Measurements from ENCODE around the gene RHBDL3.

Gene RHBDL3

GRCh38 chr17:32320847-32321246, 55.2 kb downstream of the RHBDL3 start:
- H3K4me3 ChIP-seq (ENCODE audit: low read depth, low read length) = no peak overlapping the region

GRCh38 chr17:32323046-32323445, 57.4 kb downstream of the RHBDL3 start:
- H3K4me3 ChIP-seq (ENCODE audit: low read depth, low read length) = no peak overlapping the region

- no peak overlapping the region for H3K4me3 ChIP-seq (ENCODE audit: low read depth, low read length)
These were observed 58.3 kb downstream of the RHBDL3 start for GRCh38 chr17:32323811-32324491.

GRCh38 chr17:32327911-32328310, 62.3 kb downstream of the RHBDL3 start:
- H3K4me3 ChIP-seq (ENCODE audit: low read depth, low read length) = no peak overlapping the region

- no peak overlapping the region for H3K4me3 ChIP-seq (ENCODE audit: low read depth, low read length)
These were observed 64.5 kb downstream of the RHBDL3 start for GRCh38 chr17:32330147-32330546.

DNA sequence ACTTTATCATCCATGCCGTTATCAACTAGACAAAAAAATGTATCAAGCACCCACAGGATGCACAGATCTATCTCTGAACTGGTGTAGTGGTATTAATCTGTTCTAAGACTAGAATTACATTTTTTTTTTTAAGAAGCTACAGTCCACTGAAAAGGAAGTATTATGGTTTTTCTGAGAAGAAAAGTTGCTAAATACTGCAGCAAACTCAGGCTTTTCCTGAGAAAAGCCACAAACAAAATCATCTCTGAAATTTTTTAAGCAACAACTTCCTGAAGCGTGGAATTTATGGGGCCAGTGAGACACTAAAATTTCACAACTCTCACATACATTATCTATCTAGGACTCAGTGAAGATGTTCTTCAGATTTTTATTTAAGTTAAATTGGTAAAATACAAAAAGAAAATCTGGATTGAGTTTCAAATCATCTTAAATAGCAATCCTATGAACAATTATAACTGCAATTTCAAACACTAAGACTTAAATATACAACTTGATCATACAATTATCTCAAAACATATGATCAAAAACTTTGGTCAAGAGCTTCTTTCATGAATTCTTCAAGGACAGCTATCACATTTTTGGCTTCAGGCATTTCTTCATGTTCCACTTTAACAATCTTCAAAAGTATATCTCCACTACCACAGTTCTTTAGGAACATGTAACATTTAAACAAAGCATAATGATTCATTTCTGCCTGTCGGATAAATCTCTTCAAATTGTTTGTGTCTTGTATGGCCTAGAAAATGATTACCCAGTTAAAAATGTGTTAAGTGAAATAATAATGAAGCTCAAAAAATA, 65.8 kb downstream of the RHBDL3 start:
- no peak overlapping the region for H3K4me3 ChIP-seq (ENCODE audit: low read depth, low read length)

GRCh38 chr17:32333187-32333586, 67.6 kb downstream of the RHBDL3 start:
- H3K4me3 ChIP-seq (ENCODE audit: low read depth, low read length) = no peak overlapping the region

- no peak overlapping the region for H3K4me3 ChIP-seq (ENCODE audit: low read depth, low read length)
These were observed 69.4 kb downstream of the RHBDL3 start for GRCh38 chr17:32335046-32335445.

GRCh38 chr17:32335687-32336086, 70.1 kb downstream of the RHBDL3 start:
- no peak overlapping the region for H3K4me3 ChIP-seq (ENCODE audit: low read depth, low read length)

GRCh38 chr17:32341141-32341856, 75.7 kb downstream of the RHBDL3 start:
- H3K4me3 ChIP-seq (ENCODE audit: low read depth, low read length) = peak overlapping the region; percentile 83

- H3K4me3 ChIP-seq (ENCODE audit: low read depth, low read length) = peak within 1 kb of the TSS; percentile 83
These were observed 76.4 kb downstream of the RHBDL3 start, which contains the start of gene C17orf75 for GRCh38 chr17:32341857-32342602. Gene C17orf75 (minus strand): TSS chr17:32342173. CDS start chr17:32342139, 34 bp downstream.

DNA sequence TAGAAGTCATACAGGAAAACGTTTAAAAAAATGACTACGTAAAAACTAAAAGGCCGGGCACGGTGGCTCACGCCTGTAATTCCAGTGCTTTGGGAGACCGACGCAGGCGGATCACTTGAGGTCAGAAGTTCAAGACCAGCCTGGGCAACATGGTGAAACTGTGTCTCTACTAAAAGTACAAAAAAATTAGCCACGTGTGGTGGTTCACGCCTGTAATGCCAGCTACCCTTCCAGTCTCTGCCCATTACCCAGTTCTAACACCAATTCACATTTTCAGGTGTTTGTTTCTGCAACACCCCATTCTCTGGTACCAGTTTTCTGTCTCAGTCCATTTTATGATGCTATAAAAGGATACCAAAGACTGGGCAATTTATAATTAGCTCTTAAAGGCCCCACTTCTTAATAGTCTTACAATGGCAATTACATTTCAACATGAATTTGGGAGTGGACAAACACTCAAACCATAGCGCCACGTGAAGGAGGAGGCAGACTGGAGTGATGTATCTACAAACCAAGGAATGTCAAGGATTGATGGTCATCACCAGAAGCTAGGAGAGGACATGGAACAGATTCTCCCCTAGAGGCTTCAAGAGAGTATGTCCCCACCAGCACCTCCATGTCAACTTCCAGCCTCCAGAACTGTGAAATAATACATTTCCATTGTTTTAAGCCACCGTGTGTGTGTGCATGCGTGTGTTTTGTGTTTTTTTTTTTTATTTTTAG, 77.1 kb downstream of the RHBDL3 start:
- H3K4me3 ChIP-seq (ENCODE audit: low read depth, low read length) = peak overlapping the region; percentile 83

DNA sequence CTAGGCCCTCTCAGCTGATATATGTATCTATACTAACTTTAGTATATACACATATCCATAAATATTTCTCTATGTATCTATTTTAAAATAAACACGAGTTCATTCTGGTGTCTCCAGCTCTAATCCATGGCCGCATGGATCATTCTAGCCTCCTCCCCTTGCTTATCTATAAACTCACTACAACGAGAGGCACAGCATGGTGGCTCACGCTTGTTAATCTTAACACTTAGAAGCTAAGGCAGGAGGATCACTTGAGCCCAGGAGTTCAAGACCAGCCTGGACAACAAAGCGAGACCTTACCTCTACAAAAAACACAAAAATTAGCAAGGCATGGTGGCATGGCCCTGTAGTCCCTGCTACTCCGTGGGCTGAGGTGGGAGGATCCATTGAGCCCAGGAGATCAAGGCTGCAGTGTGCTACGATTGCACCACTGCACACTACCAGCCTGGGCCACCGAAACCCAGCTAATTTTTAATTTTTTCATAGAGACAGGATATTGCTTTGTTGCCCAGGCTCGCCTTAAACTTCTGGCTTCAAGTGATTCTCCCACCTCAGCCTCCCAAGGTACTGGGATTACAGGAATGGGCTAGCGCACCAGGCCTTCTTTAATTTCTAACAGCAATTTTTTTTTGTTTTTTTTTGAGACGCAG, 80.4 kb downstream of the RHBDL3 start:
- no peak overlapping the region for H3K4me3 ChIP-seq (ENCODE audit: low read depth, low read length)

DNA sequence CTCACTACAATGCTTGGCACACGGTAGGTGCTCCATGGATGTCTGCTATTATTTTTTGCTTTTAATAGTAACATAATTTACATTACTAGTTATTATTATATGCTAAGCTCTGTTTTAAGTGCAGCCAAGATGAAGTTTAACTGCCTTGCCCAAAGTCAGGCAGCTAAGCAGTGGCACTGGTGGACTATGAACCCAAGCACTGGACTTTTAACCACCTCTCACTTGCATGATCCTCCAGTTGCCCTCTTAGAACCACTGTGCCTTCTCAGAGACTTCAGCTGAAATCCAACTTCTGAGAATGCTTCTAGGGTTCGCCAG, 82.8 kb downstream of the RHBDL3 start:
- no peak overlapping the region for H3K4me3 ChIP-seq (ENCODE audit: low read depth, low read length)

- H3K4me3 ChIP-seq (ENCODE audit: low read depth, low read length) = peak overlapping the region; percentile 88
These were observed 83.8 kb downstream of the RHBDL3 start for GRCh38 chr17:32349503-32349853.

GRCh38 chr17:32349854-32350665, 84.4 kb downstream of the RHBDL3 start, which contains the start of gene ZNF207:
Gene ZNF207 (plus strand): TSS chr17:32350157. CDS start chr17:32350286, 129 bp downstream.
- peak within 1 kb of the TSS; percentile 88 for H3K4me3 ChIP-seq (ENCODE audit: low read depth, low read length)

DNA sequence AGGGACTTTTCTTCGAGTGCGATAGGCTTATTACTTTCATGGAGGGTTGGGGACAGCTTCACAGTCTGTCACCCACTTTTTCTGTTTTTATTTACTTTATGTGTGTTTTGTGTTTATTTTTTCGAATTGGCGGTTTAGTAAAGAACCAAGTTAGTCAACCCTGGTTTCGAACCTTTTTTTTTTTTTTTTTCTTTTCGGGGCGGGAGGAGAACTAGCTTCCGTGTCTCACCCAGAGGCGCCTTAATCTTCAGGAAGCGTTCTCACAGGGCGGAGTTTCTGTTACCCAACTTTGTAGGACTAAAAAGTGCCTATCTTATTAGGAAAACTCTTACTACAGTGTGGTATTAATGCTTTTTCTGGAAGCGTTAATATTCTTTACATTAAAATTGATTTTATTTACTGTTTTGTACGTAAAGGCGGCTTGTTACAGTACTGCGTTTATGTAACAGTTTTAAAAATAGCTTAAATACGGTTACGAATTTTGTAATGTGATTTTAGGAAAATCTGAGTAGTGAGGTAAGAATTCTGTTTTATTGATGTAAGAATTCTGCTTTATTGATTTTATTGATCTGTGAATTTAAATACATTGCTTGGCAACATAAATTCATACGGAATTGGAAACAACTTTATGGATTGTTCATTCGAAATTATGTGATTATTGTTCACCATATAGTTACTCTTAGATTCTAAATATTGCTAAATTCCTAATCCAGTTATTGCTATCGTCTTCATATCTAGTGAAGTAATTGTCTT, 85.2 kb downstream of the RHBDL3 start:
- H3K4me3 ChIP-seq (ENCODE audit: low read depth, low read length) = peak overlapping the region; percentile 88

GRCh38 chr17:32352734-32353133, 87.1 kb downstream of the RHBDL3 start:
- H3K4me3 ChIP-seq (ENCODE audit: low read depth, low read length) = peak overlapping the region; percentile 28

All from iPS-11a (cell line).